GM12891 (cell line): ENCODE measurements around the gene POP7. TPM values are rescaled to one million over a fixed set of nuclear protein-coding genes. Genes with fewer than 3 reads are reported as not detected.
A peak's percentile ranks its signal among the peaks of the same experiment; 100 is the strongest.
"Not testable (repeated sequence)": the region's sequence is repeated elsewhere in the genome, so short reads cannot be mapped to it uniquely, and the experiment has no call there.

ENCODE experiments used
- DNase-seq: peaks from one replicate; pipeline ENCODE4 v3.0.0; 2011; ENCODE audit warnings: low spot score; ENCODE audit not compliant: insufficient read length
- FAIRE-seq: peaks from 2 replicates; lab custom pipeline; 2011; peaks lifted over from hg19 to GRCh38; lab: Jason Lieb, UNC
- PAX5 ChIP-seq: IDR thresholded peaks from 2 replicates; pipeline ENCODE4 v1.6.1; 2011; ENCODE audit warnings: low read length, moderate library complexity, mild to moderate bottlenecking; ENCODE audit not compliant: insufficient read depth, severe bottlenecking
- POLR2A ChIP-seq: IDR thresholded peaks from 2 replicates; pipeline ENCODE4 v1.6.1; 2011; ENCODE audit warnings: low read depth, low read length, control low read depth
- POLR2AphosphoS5 ChIP-seq: IDR thresholded peaks from 2 replicates; pipeline ENCODE4 v1.6.1; 2011; ENCODE audit warnings: low read depth, low read length, control low read depth
- POU2F2 ChIP-seq: IDR thresholded peaks from 2 replicates; pipeline ENCODE4 v1.6.1; 2011; ENCODE audit warnings: low read depth, mild to moderate bottlenecking, control low read depth, low read length, moderate library complexity
- SPI1 ChIP-seq: IDR thresholded peaks from 2 replicates; pipeline ENCODE4 v1.6.1; 2011; ENCODE audit warnings: low read depth, low read length, control low read depth
- TAF1 ChIP-seq: IDR thresholded peaks from 2 replicates; pipeline ENCODE4 v1.6.1; 2011; ENCODE audit warnings: low read depth, low read length, control low read depth
- polyA plus RNA-seq: library from polyadenylated mRNA; unstranded; fragments of >200 nt; gene quantifications from one replicate; pipeline ENCODE4 v1.2.1, GENCODE V29; 2012; ENCODE audit warnings: low read depth, missing spikeins, inconsistent platforms; ENCODE audit not compliant: missing spikeins

Gene POP7
- 54.4 TPM for polyA plus RNA-seq

GRCh38 chr7:100705753-100706671, at the start of gene POP7:
Gene POP7, plus strand, starts transcription at chr7:100706121. Its CDS starts 710 bp downstream, at chr7:100706831.
- TF ChIP-seq POLR2AphosphoS5 (peak; percentile 78), SPI1 (no peak), POU2F2 (0 out of 2 replicates have a peak, but pooled peaks have one; percentile 15), TAF1 (no peak), POLR2A (peak; percentile 73)
- FAIRE-seq: peak; percentile 100
- DNase-seq: peak; percentile 97

- not testable (repeated sequence) for DNase-seq, FAIRE-seq
These were observed 43.6 kb upstream of the POP7 start for GRCh38 chr7:100662194-100662776.

GRCh38 chr7:100665168-100665726, 40.7 kb upstream of the POP7 start:
- no peak for FAIRE-seq

GRCh38 chr7:100667331-100668068, 38.4 kb upstream of the POP7 start:
- TF ChIP-seq PAX5 (no peak), POLR2A (no peak), SPI1 (peak; percentile 74)
- FAIRE-seq (no peak), DNase-seq (no peak)

More at GRCh38 chr7:100665168-100665726, 40.7 kb upstream of the POP7 start:
- DNase-seq: no peak
- TF ChIP-seq POLR2AphosphoS5: no peak
- TF ChIP-seq TAF1: no peak
- TF ChIP-seq POU2F2: no peak
- no peak for TF ChIP-seq PAX5
- TF ChIP-seq SPI1: no peak
- TF ChIP-seq POLR2A: no peak

GRCh38 chr7:100668069-100668449, 37.9 kb upstream of the POP7 start:
- TF ChIP-seq POLR2AphosphoS5: no peak
- no peak for TF ChIP-seq POLR2A
- no peak for TF ChIP-seq SPI1
- TF ChIP-seq POU2F2: no peak
- TF ChIP-seq PAX5: no peak
- no peak for TF ChIP-seq TAF1
- DNase-seq (no peak), FAIRE-seq (no peak)

GRCh38 chr7:100669106-100669505, 36.8 kb upstream of the POP7 start:
- not testable (repeated sequence) for FAIRE-seq, DNase-seq

GRCh38 chr7:100670074-100670473, 35.8 kb upstream of the POP7 start:
- TF ChIP-seq TAF1: no peak
- no peak for TF ChIP-seq POLR2AphosphoS5
- TF ChIP-seq SPI1: no peak
- TF ChIP-seq POU2F2: no peak
- no peak for TF ChIP-seq PAX5
- TF ChIP-seq POLR2A: no peak

GRCh38 chr7:100671353-100672327, 34.3 kb upstream of the POP7 start:
- no peak for FAIRE-seq
- TF ChIP-seq TAF1: no peak
- TF ChIP-seq POLR2A: no peak
- TF ChIP-seq PAX5: no peak
- TF ChIP-seq SPI1: no peak
- no peak for TF ChIP-seq POU2F2
- TF ChIP-seq POLR2AphosphoS5: no peak
- DNase-seq: no peak

More at GRCh38 chr7:100670074-100670473, 35.8 kb upstream of the POP7 start:
- FAIRE-seq (no peak), DNase-seq (no peak)

GRCh38 chr7:100673302-100673941, 32.5 kb upstream of the POP7 start, which contains the start of gene GNB2:
Gene GNB2, plus strand, starts transcription at chr7:100673740. Its CDS starts 2,526 bp downstream, at chr7:100676266.
- FAIRE-seq (peak; percentile 98), DNase-seq (peak; percentile 91)
- TF ChIP-seq POLR2A (peak; percentile 62), PAX5 (no peak), POLR2AphosphoS5 (peak; percentile 52; the same call in 1 of the 2 replicates), SPI1 (no peak), TAF1 (peak; percentile 77), POU2F2 (0 out of 2 replicates have a peak, but pooled peaks have one; percentile 39)
